NCI-H510A treated with DMSO at 0.1 percent for 48 hours (cell line): ENCODE data around the gene IGF2.

ENCODE experiments used
- DNase-seq: peaks from one replicate; lab custom pipeline; 2025; lab: John Stamatoyannopoulos, UW

The IGF2 gene

GRCh38 chr11:2091786-2092463, 47.3 kb downstream of the IGF2 start:
- no peak for DNase-seq

GRCh38 chr11:2091112-2091746, 48.0 kb downstream of the IGF2 start:
- DNase-seq: no peak

- DNase-seq: no peak
Observed at GRCh38 chr11:2090172-2091111, 48.7 kb downstream of the IGF2 start.

- DNase-seq: no peak
Observed at GRCh38 chr11:2089536-2090165, 49.5 kb downstream of the IGF2 start.

GRCh38 chr11:2088746-2089535, 50.2 kb downstream of the IGF2 start:
- no peak for DNase-seq

GRCh38 chr11:2088284-2088683, 50.9 kb downstream of the IGF2 start:
- no peak for DNase-seq

- DNase-seq: no peak
Observed at GRCh38 chr11:2086239-2087040, 52.7 kb downstream of the IGF2 start.

- no peak for DNase-seq
Observed at GRCh38 chr11:2085251-2086066, 53.7 kb downstream of the IGF2 start.

GRCh38 chr11:2084721-2085120, 54.5 kb downstream of the IGF2 start:
- no peak for DNase-seq
